Measurements from ENCODE around the gene GRM7.

The GRM7 gene

GRCh38 chr3:7543294-7543880 lies 682.5 kb downstream of the GRM7 start:
- no peak for TF ChIP-seq EZH2phosphoT487 (IDR thresholded peaks at IDR 0.05; ENCODE audit: low read depth)
- no peak for TF ChIP-seq CTCF (IDR thresholded peaks at IDR 0.05; ENCODE audit: low read depth, low read length)
- Histone ChIP-seq H4K20me1 (ENCODE audit: insufficient read depth, low read length) (no peaks in the 10 kb centered on the region), H3K9me3 (ENCODE audit: insufficient read depth, low read length) (no peaks in the 10 kb centered on the region), H3K79me2 (ENCODE audit: low read length) (no peaks in the 10 kb centered on the region), H3K27ac (ENCODE audit: low read length) (no peak overlapping the region), H3K27me3 (ENCODE audit: low read depth, low read length) (no peaks in the 10 kb centered on the region), H3K36me3 (replicated peaks; ENCODE audit: low read depth, low read length) (no peaks in the 10 kb centered on the region), H3K4me1 (ENCODE audit: low read length) (no peaks in the 10 kb centered on the region), H3K4me2 (ENCODE audit: low read length) (no peak overlapping the region), H2AFZ (ENCODE audit: low read depth, low read length) (no peak overlapping the region), H3K4me3 (ENCODE audit: low read length) (no peak overlapping the region), H3K9ac (ENCODE audit: low read length) (no peak overlapping the region)

GRCh38 chr3:7545334-7545733 lies 684.4 kb downstream of the GRM7 start:
- H3K4me1 ChIP-seq (ENCODE audit: low read length), result no peaks in the 10 kb centered on the region
- no peak overlapping the region for H3K27ac ChIP-seq (ENCODE audit: low read length)
- H3K9me3 ChIP-seq (ENCODE audit: insufficient read depth, low read length), result no peaks in the 10 kb centered on the region
- H3K36me3 ChIP-seq (replicated peaks; ENCODE audit: low read depth, low read length), result no peaks in the 10 kb centered on the region
- no peak overlapping the region for H3K4me3 ChIP-seq (ENCODE audit: low read length)
- TF ChIP-seq EZH2phosphoT487 (IDR thresholded peaks at IDR 0.05; ENCODE audit: low read depth) (no peak), CTCF (IDR thresholded peaks at IDR 0.05; ENCODE audit: low read depth, low read length) (no peak)
- H2AFZ ChIP-seq (ENCODE audit: low read depth, low read length), result no peak overlapping the region
- no peak overlapping the region for H3K9ac ChIP-seq (ENCODE audit: low read length)
- H3K4me2 ChIP-seq (ENCODE audit: low read length), result no peak overlapping the region
- no peaks in the 10 kb centered on the region for H3K79me2 ChIP-seq (ENCODE audit: low read length)
- H3K27me3 ChIP-seq (ENCODE audit: low read depth, low read length), result no peaks in the 10 kb centered on the region
- H4K20me1 ChIP-seq (ENCODE audit: insufficient read depth, low read length), result no peaks in the 10 kb centered on the region

DNA sequence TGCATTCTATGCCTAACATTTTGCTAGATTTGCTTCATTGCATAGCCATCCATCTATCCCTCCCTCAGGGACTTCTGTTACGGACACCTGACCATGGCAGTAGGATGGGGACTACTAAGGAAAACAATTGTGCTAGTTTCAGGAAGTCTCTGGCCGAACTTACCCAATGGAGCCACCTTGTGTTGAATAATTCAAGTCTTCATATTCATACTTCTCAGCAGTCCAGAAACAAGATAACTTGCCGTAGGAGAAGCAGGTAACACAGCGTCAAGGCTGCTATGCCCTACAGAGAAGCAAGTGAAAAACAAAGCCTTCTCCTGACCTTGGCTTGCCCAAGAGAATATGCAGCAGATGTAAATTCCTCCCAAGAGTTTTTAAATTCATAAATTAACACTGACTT lies 685.3 kb downstream of the GRM7 start:
- H3K4me3 ChIP-seq (ENCODE audit: low read length), result no peak overlapping the region
- no peak overlapping the region for H2AFZ ChIP-seq (ENCODE audit: low read depth, low read length)
- no peak overlapping the region for H3K4me2 ChIP-seq (ENCODE audit: low read length)
- no peak overlapping the region for H3K27ac ChIP-seq (ENCODE audit: low read length)
- no peak overlapping the region for H3K9ac ChIP-seq (ENCODE audit: low read length)
- H3K79me2 ChIP-seq (ENCODE audit: low read length), result no peaks in the 10 kb centered on the region
- H3K9me3 ChIP-seq (ENCODE audit: insufficient read depth, low read length), result no peaks in the 10 kb centered on the region
- H3K27me3 ChIP-seq (ENCODE audit: low read depth, low read length), result no peaks in the 10 kb centered on the region
- TF ChIP-seq EZH2phosphoT487 (IDR thresholded peaks at IDR 0.05; ENCODE audit: low read depth), result no peak
- TF ChIP-seq CTCF (IDR thresholded peaks at IDR 0.05; ENCODE audit: low read depth, low read length), result peak; percentile 42
- no peaks in the 10 kb centered on the region for H4K20me1 ChIP-seq (ENCODE audit: insufficient read depth, low read length)
- H3K36me3 ChIP-seq (replicated peaks; ENCODE audit: low read depth, low read length), result no peaks in the 10 kb centered on the region
- no peaks in the 10 kb centered on the region for H3K4me1 ChIP-seq (ENCODE audit: low read length)

- Histone ChIP-seq H3K9ac (ENCODE audit: low read length) (no peak overlapping the region), H3K36me3 (replicated peaks; ENCODE audit: low read depth, low read length) (no peaks in the 10 kb centered on the region), H3K27ac (ENCODE audit: low read length) (no peak overlapping the region), H4K20me1 (ENCODE audit: insufficient read depth, low read length) (no peaks in the 10 kb centered on the region), H3K9me3 (ENCODE audit: insufficient read depth, low read length) (no peaks in the 10 kb centered on the region; the same call in 1 of the 2 replicates), H2AFZ (ENCODE audit: low read depth, low read length) (no peak overlapping the region), H3K79me2 (ENCODE audit: low read length) (no peaks in the 10 kb centered on the region), H3K27me3 (ENCODE audit: low read depth, low read length) (no peaks in the 10 kb centered on the region), H3K4me3 (ENCODE audit: low read length) (no peak overlapping the region), H3K4me1 (ENCODE audit: low read length) (no peaks in the 10 kb centered on the region), H3K4me2 (ENCODE audit: low read length) (no peak overlapping the region)
- TF ChIP-seq CTCF (IDR thresholded peaks at IDR 0.05; ENCODE audit: low read depth, low read length) (no peak), EZH2phosphoT487 (IDR thresholded peaks at IDR 0.05; ENCODE audit: low read depth) (no peak)
These were observed 686.9 kb downstream of the GRM7 start for GRCh38 chr3:7547826-7548225.
